ENCODE measurements around the gene TGFBR3. TPM values are rescaled to one million over a fixed set of nuclear protein-coding genes. Genes with fewer than 3 reads are reported as not detected.
"Not testable (repeated sequence)": the region's sequence is repeated elsewhere in the genome, so short reads cannot be mapped to it uniquely, and the experiment has no call there.

TGFBR3 gene
- total and polyA plus RNA-seq, 10 donors, result 5.2 to 254 (median 166) TPM

DNA sequence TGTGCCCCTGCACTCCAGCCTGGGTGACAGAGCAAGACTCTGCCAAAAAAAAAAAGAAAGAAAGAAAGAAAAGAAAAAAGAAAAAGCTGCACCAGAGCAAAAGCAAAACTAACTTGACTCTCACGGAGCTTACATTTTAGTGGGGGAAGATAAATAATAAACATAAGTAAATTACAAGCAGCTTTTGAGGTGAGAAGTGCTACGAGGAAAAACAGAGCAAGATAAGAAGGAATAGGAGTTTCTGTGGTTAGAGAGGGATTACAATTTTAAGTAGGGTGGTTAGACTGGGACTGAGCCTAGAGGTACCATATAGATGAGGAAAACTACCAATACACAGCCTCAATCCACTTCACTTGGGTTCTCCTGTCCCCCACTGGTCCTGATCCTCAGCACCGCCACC, 43.9 kb downstream of the TGFBR3 start:
- no peaks in the 10 kb centered on the region for H3K27me3 ChIP-seq (replicated peaks in 1 of 7)
- H3K9me3 ChIP-seq, result no peaks in the 10 kb centered on the region
- H3K4me3 ChIP-seq, result no peak overlapping the region
- no peaks in the 10 kb centered on the region for H3K36me3 ChIP-seq
- intact Hi-C loops (cut with DNase I; ENCODE audit: low total_unique reads), result no loop called here
- TF ChIP-seq POLR2AphosphoS5 (IDR thresholded peaks at IDR 0.05), result no peak
- TF ChIP-seq, protein P1, sequence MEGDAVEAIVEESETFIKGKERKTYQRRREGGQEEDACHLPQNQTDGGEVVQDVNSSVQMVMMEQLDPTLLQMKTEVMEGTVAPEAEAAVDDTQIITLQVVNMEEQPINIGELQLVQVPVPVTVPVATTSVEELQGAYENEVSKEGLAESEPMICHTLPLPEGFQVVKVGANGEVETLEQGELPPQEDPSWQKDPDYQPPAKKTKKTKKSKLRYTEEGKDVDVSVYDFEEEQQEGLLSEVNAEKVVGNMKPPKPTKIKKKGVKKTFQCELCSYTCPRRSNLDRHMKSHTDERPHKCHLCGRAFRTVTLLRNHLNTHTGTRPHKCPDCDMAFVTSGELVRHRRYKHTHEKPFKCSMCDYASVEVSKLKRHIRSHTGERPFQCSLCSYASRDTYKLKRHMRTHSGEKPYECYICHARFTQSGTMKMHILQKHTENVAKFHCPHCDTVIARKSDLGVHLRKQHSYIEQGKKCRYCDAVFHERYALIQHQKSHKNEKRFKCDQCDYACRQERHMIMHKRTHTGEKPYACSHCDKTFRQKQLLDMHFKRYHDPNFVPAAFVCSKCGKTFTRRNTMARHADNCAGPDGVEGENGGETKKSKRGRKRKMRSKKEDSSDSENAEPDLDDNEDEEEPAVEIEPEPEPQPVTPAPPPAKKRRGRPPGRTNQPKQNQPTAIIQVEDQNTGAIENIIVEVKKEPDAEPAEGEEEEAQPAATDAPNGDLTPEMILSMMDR (IDR thresholded peaks at IDR 0.05 in 8 of 11, conservative IDR thresholded peaks at IDR 0.05 in 3 of 11), result no peak
- no peak for TF ChIP-seq POLR2A (IDR thresholded peaks at IDR 0.05)
- WGBS, 5 donors, result 72 to 89% (median 86%) methylated on average over 3 of the region's 3 CpGs
- peak overlapping the region in 2 of 8 donors; percentile 9 to 34 for H3K27ac ChIP-seq
- no peak for DNase-seq
- H3K4me1 ChIP-seq, result peaks cover 13 to 58% (median 21%) of the 10 kb centered on the region in 6 donors

DNA sequence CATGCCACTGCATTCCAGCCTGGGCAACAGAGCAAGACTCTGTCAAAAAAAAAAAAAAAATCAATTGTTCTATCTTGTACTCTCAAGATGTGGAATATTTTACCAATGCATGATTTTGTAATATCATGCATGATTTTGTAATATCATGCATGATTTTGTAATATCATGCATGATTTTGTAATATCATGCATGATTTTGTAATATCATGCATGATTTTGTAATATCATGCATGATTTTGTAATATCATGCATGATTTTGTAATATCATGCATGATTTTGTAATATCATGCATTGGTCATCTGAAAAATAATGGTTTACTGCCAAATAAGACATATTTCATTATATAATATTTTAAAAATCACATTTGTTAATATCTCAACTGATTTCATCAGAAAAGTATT, 45.7 kb downstream of the TGFBR3 start:
- intact Hi-C loops (cut with DNase I; ENCODE audit: low total_unique reads); DNase-seq; H3K27ac ChIP-seq: not testable (repeated sequence)

DNA sequence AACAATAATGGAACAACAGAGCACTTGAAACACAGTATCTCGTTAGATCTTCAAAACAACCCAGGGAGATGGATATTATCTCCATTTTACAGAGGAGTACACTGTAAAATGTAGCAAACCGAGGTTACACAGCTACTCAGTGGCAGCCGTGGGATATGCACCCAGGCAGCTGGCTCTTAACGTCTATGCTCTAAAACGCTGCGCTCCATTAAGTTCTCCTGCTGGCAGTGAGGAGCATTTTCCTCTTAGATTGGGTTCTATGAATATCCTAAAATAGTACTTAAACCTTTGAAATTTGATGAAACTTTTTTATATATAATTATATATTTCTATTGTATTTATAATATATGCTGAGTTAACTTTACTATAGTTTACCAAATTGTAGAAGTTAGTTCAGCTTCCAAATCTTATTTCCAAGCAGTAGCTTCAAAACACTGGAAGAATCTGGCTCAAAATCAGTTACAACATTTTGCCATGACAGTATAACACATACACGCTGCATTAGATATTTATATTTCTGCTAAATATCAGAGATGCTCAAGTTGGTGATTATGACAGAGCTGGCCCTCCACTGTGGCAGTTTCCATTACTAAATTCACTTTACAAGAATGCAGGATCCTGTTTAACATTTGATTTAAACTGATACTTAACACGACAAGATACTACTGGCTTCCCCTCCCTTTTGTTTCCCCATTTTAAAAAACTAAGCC, 49.5 kb downstream of the TGFBR3 start:
- Histone ChIP-seq H3K4me3 (no peak overlapping the region), H3K9me3 (no peaks in the 10 kb centered on the region), H3K4me1 (peaks cover 0 to 36% (median 5%) of the 10 kb centered on the region in 6 donors), H3K27ac (no peak overlapping the region), H3K36me3 (no peaks in the 10 kb centered on the region), H3K27me3 (replicated peaks in 1 of 7) (no peaks in the 10 kb centered on the region)
- intact Hi-C loops (cut with DNase I; ENCODE audit: low total_unique reads), result no loop called here
- DNase-seq, result no peak
- 68 to 82% (median 79%) methylated on average over 8 of the region's 8 CpGs for WGBS, 5 donors
- no peak for TF ChIP-seq POLR2A (IDR thresholded peaks at IDR 0.05)
- TF ChIP-seq, protein P1 (IDR thresholded peaks at IDR 0.05 in 8 of 11, conservative IDR thresholded peaks at IDR 0.05 in 3 of 11), result no peak
- TF ChIP-seq POLR2AphosphoS5 (IDR thresholded peaks at IDR 0.05), result no peak

More for the DNA sequence above, 45.7 kb downstream of the TGFBR3 start:
- H3K4me3 ChIP-seq; H3K27me3 ChIP-seq (replicated peaks in 1 of 7); H3K9me3 ChIP-seq; H3K36me3 ChIP-seq: not testable (repeated sequence)
- peaks cover 0 to 43% (median 6%) of the 10 kb centered on the region in 6 donors for H3K4me1 ChIP-seq

DNA sequence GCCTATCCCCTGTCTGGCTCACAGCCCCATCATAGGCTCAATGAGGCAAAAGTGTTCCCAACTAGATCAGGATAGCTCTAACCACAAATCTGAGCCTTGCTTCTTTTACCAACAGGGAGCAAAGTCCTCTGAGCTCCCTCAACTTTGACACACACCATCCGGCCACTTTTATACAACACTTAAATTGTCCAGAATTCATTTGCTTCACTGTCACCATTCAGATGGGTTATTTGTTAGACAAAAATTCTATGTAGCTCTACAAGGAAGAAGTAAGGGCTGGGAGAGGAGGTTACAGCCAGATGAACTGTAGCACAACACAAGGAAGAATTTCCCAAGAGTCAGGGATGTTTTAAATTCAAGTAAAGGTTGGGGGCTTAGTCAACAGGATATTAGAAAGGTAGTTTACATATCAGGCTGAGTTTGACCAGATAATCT, 50.8 kb downstream of the TGFBR3 start:
- Histone ChIP-seq H3K4me3 (no peak overlapping the region), H3K36me3 (no peaks in the 10 kb centered on the region), H3K4me1 (peaks cover 3 to 50% (median 18%) of the 10 kb centered on the region in 6 donors), H3K27ac (peak overlapping the region in 1 of 8 donors; percentile 16), H3K9me3 (no peaks in the 10 kb centered on the region), H3K27me3 (replicated peaks in 1 of 7) (no peaks in the 10 kb centered on the region)
- no peak for DNase-seq
- WGBS, 5 donors, result 75 to 95% (median 83%) methylated on average over 1 of the region's 1 CpG
- TF ChIP-seq POLR2A (IDR thresholded peaks at IDR 0.05), result no peak
- no peak for TF ChIP-seq POLR2AphosphoS5 (IDR thresholded peaks at IDR 0.05)
- TF ChIP-seq, protein P1 (IDR thresholded peaks at IDR 0.05 in 8 of 11, conservative IDR thresholded peaks at IDR 0.05 in 3 of 11), result no peak
- intact Hi-C loops (cut with DNase I; ENCODE audit: low total_unique reads), result no loop called here

DNA sequence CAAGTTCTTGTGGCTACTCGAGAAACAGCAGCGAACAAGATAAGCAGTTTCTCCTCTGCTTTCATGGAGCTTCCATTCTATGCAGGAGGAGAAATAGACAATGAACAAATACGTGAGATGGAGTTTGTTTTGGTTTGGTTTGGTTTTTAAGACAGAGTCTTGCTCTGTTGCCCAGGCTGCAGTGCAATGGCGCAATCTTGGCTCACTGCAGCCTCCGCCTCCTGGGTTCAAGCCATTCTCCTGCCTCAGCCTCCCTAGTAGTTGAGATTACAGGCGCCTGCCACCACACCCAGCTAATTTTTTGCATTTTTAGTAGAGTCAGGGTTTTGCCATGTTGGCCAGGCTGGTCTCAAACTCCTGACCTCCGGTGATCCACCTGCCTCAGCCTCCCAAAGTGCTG, 51.4 kb downstream of the TGFBR3 start:
- Histone ChIP-seq H3K4me1 (peaks cover 8 to 53% (median 24%) of the 10 kb centered on the region in 6 donors), H3K27ac (peak overlapping the region in 1 of 8 donors; percentile 16)
- H3K27me3 ChIP-seq (replicated peaks in 1 of 7); intact Hi-C loops (cut with DNase I; ENCODE audit: low total_unique reads); H3K36me3 ChIP-seq; DNase-seq; H3K4me3 ChIP-seq; H3K9me3 ChIP-seq: not testable (repeated sequence)
- WGBS, 5 donors, result 87 to 95% (median 93%) methylated on average over 7 of the region's 7 CpGs
